ENCODE measurements around the gene CD99L2.

CD99L2 gene

DNA sequence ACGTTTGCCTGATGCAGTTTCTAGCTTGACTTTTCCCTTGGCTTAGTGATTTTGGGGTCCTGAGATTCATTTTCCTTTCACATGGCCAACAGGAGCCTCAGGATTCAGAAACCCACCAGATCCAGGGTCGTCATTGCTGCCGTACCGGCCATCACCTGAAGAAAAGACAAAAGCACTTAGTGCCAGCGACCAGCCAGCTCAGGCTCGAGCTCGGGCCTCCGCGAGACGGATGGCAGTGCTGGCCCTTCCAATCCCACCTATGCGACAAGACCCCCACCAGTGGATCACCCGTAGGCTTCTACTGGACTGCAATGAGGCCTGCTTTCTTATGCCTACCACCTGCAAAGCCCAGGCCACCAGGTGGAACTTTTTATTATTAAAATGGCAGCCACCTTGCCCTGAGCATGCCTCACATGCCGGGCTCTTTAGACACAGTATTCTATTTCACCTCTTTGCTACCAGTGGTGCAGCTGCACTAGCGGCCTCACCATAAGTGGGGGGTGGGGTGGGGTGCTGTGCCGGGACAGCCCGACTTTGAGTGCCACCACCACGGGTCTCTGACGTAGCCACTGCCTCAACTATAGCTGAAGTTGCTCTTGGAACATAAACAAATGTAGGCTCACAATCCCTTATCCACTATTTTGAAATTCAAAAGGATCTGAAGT is 121.0 kb downstream of the CD99L2 start:
- DNase-seq, result no peak

GRCh38 chrX:150775569-150776350 is 122.7 kb downstream of the CD99L2 start:
- DNase-seq, result no peak

GRCh38 chrX:150774798-150775568 is 123.5 kb downstream of the CD99L2 start:
- DNase-seq, result no peak

DNA sequence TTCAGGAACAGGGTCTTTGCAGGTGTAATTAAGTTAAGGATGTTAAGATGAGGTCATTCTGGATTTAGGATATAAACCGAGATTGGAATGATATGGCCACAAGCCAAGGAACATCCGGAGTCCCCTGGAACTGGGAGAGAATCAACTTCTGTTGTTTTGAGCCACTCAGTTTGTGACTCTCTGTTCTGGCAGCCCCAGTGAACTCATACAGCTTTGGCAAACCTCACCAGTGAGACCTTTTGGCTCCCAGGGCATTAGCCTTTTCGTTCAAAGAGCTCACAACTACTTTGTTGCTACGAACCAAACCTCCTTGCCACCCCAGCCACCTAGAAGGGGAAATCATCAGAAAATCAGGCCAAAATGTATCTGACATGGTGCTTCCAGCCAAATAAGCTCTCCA is 124.8 kb downstream of the CD99L2 start:
- no peak for DNase-seq

DNA sequence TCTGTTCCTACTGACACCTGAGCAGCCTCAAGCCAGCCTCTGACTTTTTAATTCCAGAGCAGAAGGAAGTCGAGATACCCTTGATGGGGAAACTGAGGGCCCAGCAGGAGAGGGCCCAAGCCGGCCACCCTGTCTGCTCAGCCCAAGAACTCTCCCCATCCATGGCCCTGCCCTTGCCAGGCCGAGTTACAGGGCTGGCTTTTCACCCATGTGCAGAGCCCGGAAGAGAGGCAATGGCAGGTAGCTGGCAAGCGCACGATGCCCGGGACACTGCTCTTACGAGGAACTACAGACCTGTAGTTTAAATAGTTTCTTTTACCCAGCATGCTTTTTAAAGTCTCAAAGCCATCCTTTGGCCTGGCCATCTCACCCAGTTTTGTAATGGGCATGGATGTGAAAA is 125.4 kb downstream of the CD99L2 start:
- DNase-seq, result no peak

DNA sequence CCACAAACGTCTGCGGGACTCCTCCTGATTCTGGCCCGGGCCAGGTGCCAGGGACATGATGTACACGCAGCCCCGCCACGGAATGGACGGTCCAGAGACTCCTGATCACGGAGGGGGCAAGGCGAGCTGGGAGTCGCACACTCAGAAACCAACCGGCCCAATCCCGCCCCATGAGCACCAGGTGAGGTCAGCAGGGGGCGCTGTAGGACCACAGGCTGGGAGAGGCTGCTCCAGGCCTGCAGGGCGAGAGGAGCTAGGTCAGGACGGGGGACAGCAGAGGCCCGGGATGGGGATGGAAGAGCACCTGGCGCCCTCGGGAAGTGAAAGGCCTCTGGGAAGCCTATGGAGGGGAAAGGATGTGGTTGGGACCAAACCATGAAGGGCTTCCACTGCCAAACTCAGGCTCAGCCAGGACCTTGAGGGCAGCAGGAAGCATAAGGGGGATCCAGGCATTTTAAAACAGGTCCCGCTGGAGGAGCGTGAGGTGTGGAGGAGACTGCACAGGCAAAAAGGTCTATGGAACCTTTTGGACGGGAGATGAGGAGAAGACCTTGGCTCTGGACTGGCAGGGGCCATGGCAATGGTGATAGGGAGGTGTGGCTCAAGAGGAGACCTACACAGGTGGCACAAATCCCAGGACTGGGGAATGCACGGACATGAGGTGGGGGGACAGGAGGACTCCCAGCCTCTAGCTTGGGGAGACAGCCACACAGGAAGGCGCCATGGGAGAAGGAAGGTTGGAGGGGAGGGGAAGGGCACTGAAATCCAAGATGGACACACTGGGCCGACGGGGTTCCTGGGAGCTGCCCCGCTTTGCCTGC is 126.1 kb downstream of the CD99L2 start:
- DNase-seq, result peak; percentile 71

DNA sequence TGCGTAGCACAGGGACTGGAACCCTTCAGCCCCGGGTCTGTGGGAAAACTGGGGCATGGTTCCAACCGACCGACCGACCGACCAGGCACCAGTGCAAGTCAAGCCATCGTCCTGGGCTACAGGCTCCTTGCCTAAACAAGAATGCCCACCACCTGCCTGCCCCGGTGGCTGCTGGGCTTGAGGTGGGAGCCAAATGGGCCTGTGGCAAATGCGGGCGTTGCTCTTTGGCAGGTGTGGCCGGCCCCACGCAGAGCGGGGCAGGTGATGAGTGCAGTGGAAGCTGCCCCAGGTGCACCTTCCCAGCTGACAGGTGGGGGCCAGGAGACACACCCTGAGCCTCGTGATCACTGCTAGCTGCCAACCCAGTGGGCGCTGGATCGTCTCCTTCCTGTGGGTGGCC is 127.4 kb downstream of the CD99L2 start:
- no peak for DNase-seq

DNA sequence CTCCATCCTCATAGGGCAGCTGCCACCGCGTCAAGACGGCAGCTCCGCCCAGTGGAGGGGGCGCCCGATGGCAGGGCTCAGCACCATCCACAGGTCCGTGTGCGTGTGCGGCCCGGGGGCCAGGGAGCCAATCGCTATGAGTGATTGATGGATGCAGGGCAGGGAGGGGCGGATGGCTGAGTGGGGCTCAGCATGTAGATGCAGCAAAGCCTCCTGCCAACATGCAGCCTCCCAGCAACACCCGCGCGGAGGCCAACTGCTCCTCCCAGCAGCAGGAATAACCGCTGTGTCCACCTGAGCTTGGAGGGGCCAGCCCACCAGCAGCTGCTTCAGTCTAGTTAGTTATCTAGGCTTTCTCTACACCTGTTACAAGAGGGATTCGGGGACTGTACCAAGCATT is 127.8 kb downstream of the CD99L2 start:
- DNase-seq, result no peak

DNA sequence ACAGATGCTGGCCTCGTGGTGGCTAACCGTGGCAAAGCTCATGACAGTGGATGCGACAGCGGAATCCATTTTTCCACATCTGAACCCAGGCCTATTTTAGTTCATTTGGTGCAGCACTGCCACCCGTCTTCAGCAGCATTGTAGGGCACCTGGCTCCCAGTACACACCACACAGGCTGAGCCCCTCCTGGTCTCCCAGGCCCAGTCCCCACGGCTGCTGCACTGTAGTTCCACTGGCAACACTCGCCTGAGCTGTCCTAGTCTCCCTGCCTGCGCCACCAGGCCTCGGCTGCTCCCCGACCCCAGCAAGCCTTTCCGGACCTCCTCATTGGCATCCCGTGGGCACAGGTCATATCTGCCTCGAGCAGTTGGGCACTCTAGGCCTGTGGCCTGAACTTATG is 129.1 kb downstream of the CD99L2 start:
- DNase-seq, result no peak

DNA sequence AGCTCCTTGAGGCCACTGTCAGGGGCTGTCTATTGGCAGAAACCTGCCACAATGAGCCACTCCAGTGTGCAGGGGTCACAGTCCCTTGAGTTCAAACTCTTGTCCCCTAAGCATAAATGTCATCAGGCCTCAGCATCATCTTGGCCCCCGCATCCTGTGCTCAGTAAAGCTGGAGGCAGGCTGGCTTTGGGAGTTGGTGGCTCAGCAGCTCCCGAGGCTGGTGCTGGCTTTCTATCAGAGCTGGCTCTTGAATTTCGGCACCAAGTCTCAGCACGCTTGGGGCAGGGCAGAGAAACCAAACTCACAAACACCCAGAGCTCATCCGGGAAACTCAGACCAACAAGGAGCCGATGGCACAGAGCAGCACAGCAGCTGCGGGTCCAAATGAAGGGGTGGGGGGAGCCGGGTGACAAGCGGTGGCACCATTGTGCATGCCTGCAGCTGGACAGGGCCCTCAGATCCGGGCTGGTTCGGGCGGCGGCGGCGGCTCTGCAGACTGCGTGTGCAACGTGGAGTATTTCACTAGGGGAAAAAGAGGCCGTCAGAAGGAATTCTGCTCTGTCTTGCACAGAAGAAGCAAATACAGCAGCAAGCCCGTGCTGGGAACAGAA is 129.8 kb downstream of the CD99L2 start:
- no peak for DNase-seq

GRCh38 chrX:150768132-150768485 is 130.4 kb downstream of the CD99L2 start:
- DNase-seq, result no peak

DNA sequence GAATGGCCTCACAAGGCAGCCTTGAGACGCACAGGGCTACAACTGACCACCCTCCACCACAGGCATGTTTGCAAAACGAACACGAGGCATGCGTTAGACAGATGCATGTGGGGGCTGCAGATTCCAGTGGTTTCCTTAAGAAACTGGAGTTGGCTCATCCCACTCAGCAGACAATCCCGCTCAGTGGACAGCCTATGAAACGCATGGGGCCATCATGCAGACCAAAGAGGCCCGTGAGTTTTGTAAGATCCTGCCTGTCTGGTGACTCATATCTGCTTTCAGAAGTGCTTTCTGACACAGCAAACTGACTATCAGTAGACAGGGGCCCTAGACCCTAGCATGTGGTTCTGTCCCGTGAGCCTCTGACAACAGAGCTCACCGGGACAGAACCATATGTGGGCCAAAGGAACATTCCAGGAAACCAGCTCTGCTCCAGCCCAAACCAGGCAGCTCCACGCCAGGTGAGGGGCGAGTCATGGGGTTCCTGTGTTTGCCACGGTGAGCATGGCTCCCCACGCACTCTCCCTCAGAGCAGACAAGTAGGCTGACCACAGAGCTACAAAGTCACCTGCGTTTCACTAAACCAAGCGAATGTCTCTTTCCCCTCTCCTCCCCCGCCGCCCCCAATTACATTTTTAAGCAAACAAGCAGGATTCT is 130.9 kb downstream of the CD99L2 start:
- DNase-seq, result no peak

- no peak for DNase-seq
These were observed 131.4 kb downstream of the CD99L2 start for GRCh38 chrX:150767045-150767395.

GRCh38 chrX:150766351-150767044 is 132.0 kb downstream of the CD99L2 start:
- no peak for DNase-seq

DNA sequence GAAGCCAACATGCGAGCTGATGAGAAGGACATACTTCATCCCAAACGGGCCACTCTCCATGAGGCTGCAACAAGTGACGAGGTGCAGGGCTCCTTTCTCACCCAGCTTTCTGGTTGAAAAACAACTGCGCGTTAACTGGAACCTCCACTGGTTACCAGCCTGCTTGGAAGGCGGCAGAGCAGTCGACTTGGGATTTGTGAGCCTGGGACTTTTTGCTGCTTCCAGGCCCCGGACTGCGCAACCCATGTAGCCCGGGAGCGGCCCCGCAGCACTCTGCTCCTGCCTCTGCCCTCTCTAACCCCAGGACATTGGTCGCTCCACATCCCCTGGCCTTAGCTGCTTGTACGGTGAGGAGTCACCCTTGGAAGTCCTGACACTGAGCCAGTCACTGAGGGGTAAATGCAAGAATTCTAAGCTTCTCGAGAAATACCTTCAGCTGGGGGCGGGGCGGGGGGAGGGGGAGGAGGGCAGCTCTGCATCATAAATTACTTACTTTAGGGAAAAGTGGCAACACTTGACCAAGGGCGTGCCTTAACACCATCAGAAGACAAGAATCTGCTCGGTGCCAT is 132.6 kb downstream of the CD99L2 start:
- no peak for DNase-seq

- no peak for DNase-seq
These were observed 133.2 kb downstream of the CD99L2 start for GRCh38 chrX:150765237-150765636.

DNA sequence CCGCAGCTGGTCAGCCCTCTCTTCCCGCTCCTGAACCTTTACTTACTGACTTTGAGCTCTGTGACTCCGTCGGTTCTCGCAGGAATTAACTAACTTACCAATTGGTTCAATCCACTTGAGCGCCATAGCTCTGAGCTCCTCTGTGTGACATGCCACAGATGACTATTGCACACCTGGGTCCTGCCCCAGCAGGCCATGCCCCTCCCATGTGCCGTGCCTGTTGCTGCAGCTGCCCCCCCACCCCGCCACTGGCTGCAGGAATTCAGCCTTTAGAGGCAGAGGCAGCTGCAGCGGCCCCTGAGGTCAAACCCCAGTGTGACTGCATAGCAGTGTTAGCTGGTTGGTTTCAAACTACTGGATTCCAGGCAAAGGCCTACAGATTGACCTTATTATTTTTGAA is 134.7 kb downstream of the CD99L2 start:
- no peak for DNase-seq

GRCh38 chrX:150763303-150763797 is 135.1 kb downstream of the CD99L2 start:
- DNase-seq, result no peak

DNA sequence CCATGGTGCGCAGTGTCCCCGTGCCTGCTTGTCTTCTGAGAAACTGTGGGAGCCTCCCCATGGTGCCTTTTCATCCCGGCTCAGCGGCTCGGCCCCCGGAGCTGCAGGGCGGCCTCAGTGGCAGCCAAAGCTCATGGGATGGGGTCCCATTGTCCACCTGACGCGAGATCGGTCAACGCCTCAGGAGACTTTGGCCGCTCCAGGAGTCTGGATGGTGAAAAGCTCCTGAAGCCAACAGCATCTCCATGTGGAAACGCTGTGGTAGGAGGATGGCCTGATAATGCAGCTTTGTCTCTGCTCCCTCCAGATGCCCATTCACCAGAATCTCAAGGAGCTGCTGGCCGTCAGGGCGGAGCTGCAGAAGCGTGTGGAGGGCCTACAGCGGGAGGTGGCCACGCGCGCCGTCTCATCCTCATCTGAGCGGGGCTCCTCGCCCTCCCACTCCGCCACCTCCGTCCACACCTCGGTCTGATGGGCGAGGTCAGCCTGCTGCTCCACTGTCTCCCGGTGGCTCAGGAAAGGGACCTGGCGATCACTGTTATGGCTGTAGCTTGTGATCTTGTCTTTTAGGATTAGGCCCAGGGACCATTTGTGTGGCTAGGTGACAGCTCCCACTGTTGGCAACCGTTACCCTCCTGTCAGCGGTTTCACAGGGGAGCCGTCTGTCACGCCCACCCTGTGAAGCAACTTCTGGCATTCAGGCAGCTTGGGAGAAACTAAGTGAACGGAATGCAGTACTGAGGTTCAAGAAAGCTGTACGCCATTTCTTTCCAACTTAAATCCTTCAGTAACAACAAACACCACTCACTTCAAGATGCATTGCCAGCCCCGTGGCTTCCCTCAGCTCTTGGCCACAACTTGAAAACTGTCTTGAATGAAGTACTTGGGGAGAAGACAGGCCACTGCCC is 136.0 kb downstream of the CD99L2 start:
- no peak for DNase-seq

DNA sequence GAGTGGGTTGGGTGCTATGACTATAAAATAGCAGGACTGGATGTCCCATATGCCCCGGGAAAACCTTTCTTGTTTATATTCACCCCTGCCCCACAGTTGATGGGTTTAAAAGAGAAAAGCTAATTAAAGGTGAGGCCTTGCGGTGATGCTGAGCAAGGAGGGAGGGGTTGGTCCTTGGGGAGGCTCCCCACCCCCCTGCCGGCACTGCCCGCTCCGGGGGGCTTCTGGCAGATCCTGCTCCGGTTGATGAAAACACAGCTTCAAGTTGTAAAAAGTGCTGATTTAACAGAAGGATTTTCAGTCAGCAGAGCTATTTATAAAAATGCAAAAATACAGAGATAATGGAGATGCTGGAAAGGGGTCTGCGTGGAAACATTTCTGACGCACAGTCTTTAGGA is 136.7 kb downstream of the CD99L2 start:
- no peak for DNase-seq
